GM18505 (cell line): ENCODE measurements around the gene INTS7.
"Not testable (repeated sequence)": the region's sequence is repeated elsewhere in the genome, so short reads cannot be mapped to it uniquely, and the experiment has no call there.

Experiments
- ATAC-seq: cut with Tn5 transposase; IDR thresholded peaks from one replicate; pipeline ENCODE4 v1.9.1; 2021; ENCODE audit not compliant: unreplicated experiment
- POLR2A ChIP-seq: IDR thresholded peaks from 4 replicates; pipeline ENCODE4 v1.6.1; 2011; ENCODE audit warnings: borderline replicate concordance; ENCODE audit not compliant: insufficient read depth, insufficient read length; ENCODE audit errors: extremely low read depth

INTS7 gene

DNA sequence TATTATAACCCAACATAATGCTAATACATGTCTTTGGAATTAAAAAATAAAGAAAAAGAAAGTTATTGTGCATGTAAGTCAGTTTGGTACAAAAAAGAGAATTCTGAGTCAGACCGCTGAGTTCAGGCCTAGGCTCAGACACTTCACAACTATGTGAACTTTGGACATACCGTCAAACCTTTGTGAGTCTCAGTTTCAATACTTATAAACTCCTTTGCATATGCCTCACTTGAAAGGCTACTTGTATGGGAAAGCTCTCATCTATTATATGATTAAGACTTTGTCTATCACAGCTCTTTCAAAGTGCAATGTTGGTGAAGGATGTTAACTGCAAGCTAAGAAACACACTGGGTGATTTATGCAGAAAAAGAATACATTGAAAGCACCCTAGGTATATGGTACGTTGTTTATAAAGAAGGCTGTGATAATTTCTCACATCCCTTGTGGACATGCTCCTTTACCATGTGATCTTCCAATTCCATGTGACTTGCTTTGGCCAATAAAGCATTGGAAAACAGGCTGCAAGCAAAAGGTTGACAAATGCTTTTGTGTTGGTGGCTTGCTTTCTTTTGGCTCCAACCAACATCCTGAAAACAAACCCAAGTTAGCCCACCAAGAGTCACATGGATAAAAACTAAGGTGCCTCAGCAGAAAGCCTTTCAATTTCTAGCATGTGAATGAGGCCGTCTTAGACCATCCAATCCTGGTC, 49.6 kb downstream of the INTS7 start:
- no peak for TF ChIP-seq POLR2A
- peak; percentile 82 for ATAC-seq

DNA sequence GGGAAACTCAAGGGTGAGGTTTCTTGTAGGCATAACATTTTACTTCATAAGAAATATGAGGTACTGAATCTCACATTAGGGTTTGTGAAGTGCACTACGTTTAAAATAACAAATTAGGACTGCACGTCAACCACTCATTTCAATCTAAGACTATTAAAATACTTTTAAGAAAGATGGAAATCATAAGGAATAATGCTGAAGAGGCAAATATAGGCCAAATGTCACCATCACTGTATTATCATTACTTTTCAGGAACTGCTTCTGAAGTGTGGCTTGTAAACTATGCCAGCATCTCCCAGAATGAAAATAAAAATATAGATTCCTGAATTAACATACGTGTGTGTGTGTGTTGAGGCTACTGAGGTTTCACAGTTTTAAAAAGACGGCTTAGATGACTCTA, 56.8 kb downstream of the INTS7 start:
- no peak for ATAC-seq
- no peak for TF ChIP-seq POLR2A

DNA sequence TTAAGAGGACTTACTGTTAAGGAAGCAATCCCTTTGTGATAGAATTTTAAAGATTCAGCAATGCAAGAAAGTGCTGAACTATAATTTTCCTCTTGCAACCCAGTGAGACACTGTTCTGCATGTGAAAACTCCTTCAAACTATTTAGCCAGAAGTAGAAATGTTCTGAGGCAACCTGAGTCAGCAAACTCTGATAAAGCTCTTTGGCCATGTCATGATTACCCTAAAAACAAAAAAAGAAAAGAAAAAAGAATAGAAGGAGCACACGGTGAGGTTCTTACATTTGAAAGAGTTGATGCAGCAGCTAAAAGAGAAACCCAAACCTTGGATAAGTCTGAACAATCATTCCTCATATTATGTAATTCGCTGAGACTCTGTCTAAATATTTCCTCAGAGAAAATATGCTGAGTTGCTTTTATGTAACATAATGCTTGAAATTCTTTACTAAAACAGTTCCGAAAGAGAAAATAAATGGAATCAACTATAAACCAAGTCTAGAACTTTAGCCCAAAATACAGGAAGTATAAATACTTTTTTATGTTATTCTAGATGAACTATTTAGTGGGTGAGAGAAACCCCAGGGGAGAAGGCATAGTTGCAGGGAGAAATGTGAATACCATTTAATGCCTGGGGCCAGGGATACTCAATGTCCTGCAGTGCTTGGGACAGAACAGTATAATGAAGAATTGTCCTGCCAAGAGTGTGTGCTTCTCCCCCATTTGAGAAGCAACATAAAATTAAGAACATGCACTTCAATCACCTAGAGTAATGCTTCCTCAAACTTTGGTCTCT, 60.0 kb downstream of the INTS7 start:
- ATAC-seq, result no peak
- TF ChIP-seq POLR2A, result no peak

DNA sequence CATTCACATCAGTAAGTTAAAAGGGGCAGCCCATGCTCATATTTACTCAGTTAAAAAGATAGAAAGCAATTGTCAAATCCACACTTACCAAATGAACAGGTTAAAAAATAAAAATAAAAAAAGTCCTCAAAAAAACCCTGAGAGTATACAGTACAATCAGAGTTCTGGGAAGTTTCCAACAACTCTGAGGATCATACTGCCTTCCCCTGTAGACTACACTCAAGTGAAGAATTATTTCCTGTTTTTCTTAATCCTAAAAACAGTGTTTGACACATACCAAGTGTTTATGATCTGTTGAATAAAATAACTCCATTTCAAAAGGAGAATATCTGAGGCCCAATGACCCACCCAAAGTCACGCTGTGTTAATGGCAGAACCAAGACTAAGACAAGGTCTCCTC, 61.8 kb downstream of the INTS7 start:
- TF ChIP-seq POLR2A, result no peak
- ATAC-seq, result no peak

DNA sequence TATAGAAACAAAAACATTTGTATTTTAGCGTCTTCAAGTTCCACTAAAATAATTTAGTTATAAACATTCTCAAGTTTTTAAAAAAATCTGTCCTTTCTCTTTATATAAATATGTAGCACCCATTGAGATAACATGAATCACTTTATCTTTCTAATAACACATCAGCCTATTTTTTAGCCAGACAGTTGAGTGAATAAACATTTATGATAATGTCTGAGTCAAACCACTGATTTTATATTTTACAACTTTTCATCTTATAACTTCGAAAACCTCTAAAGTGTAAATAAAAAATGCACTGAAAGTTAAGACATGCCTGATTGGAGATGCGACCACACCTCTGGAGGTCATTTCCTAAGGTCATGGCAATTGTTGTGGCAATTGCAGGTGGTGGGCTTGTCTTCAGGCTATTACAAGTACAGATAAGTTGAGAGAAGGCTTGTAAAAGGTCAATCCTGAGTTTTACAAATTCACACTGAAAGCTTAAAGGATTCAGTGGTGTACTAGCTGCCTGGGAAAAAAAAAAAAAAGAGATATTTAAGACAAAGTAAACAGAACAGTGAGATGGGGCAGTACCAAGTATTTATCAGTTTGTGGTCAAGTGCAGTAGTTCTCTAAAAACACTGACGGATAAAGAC, 67.0 kb downstream of the INTS7 start:
- no peak for ATAC-seq
- TF ChIP-seq POLR2A, result no peak

DNA sequence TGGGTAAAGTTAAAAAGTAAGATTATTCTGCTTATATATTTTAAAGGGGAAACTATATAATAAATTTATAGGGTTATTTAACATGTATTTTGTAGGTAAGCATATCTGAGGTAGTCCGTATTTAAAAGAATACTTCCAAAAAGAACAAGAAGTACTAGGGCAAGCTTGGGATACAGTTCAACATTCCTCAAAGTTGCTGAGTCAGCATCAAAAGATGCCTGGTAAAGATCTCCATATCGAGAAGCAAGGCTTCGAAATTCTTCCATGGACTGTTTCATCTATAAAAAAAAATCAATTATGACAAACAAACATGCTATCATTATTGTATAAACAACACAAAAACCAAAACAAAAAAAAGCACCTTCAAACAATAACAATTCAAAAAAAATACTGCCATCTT, 67.7 kb downstream of the INTS7 start:
- no peak for TF ChIP-seq POLR2A
- no peak for ATAC-seq

DNA sequence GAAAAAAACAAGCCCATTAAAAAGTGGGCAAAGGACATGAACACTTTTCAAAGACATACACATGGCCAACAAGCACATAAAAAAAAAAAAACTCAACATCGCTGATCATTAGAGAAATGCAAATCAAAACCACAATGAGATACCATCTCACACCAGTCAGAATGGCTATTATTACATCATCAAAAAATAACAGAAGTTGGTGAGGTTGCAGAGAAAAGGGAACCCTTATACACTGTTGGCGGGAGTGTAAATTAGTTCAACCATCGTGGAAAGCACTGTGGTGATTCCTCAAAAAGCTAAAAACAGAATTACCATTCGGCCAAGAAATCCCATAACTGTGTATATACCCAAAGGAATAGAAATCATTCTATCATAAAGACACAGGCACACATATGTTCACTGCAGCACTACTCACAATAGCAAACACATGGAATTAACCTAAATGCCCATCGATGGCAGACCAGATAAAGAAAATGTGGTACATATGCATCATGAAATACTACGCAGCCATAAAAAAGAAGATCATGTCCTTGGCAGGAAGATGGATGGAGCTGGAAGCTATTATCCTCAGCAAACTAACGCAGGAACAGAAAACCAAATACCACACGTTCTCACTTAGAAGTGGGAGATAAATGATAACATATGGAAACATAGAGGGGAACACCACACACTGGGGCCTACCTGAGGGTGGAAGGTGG, 70.1 kb downstream of the INTS7 start:
- no peak for TF ChIP-seq POLR2A
- no peak for ATAC-seq

DNA sequence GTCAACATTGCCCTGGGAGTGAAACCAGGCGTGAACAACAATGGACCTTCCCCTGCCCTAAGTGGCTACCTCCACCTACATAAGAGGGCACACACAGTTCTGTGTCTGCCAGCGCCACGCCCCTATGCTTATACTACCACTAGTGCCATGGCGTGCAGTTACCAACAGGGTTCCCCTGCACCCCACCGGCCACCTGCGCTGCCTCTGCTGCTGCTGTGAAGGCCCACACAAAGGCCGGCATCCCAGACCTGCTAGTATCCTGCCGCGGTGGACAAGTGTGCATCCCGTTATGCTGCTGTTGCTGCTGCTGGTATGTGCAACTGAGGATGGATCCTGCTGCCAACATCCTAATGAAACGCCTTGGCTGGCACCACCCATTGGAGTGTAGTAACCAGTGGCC, 75.7 kb downstream of the INTS7 start:
- ATAC-seq, result no peak
- no peak for TF ChIP-seq POLR2A

DNA sequence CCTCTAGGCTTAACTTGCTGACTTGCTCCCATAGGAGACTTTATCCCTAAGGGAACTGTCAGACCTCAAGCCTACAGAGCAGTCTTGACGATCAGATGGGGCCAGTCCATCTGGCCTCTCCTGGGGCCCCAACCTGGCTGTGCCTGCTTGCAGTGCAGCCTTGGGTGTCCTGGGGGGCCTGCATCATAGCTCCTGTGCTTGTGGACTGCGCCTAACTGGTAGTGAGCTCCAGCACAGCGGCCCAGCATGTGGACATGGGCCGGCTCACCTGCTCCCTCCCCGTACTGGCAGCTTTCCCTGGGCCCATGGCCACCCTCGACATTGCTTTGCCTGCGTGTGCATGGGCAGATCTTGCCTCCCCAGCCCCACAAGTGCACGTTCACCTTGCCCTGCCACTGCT, 76.1 kb downstream of the INTS7 start:
- no peak for ATAC-seq
- TF ChIP-seq POLR2A, result no peak

DNA sequence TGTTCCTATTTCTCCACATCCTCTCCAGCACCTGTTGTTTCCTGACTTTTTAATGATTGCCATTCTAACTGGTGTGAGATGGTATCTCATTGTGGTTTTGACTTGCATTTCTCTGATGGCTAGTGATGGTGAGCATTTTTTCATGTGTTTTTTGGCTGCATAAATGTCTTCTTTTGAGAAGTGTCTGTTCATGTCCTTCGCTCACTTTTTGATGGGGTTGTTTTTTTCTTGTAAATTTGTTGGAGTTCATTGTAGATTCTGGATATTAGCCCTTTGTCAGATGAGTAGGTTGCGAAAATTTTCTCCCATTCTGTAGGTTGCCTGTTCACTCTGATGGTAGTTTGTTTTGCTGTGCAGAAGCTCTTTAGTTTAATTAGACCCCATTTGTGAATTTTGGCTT, 81.3 kb downstream of the INTS7 start:
- ATAC-seq, result not testable (repeated sequence)

DNA sequence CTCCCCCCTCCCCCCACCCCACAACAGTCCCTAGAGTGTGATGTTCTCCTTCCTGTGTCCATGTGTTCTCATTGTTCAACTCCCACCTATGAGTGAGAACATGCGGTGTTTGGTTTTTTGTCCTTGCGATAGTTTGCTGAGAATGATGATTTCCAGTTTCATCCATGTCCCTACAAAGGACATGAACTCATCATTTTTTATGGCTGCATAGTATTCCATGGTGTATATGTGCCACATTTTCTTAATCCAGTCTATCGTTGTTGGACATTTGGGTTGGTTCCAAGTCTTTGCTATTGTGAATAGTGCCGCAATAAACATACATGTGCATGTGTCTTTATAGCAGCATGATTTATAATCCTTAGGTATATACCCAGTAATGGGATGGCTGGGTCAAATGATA, 81.8 kb downstream of the INTS7 start:
- not testable (repeated sequence) for ATAC-seq

DNA sequence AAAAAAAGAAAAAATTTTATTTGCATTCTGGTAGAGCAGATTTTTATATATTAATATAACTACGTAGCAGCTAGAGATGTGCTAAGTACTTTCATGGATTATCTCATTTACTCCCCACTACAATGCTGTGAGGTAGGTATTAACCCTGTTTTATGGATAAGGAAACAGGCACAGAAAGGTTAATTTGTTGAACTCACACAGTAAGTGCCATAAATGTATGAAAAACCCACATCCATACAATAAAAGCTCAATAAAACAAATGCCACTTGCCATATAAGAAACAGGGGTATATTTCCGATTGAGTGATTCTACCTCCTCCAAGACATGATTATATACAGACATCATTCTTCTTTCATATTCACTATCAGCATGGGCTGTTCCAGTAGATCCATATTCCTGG, 83.1 kb downstream of the INTS7 start:
- TF ChIP-seq POLR2A, result no peak
- no peak for ATAC-seq

DNA sequence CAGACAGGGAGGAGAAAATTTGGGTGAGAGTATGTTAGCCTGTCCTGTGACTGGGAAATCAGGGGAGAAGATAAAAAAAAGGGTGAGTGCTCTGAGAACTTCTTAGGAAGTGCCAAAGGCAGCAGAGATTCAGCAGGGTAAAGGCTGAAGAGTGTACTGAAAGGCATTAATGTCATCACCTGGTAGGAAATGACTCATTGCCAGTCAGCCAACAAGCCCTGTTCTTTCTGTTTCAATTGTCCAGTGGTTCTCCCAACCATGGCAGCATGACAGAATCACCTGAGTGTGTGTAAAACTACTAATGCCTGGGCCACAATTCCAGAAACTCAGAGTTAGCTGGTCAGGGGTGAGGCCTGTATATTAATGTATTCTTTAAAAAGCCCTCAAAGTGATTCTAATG, 83.5 kb downstream of the INTS7 start:
- ATAC-seq, result peak; percentile 71
- TF ChIP-seq POLR2A, result no peak

DNA sequence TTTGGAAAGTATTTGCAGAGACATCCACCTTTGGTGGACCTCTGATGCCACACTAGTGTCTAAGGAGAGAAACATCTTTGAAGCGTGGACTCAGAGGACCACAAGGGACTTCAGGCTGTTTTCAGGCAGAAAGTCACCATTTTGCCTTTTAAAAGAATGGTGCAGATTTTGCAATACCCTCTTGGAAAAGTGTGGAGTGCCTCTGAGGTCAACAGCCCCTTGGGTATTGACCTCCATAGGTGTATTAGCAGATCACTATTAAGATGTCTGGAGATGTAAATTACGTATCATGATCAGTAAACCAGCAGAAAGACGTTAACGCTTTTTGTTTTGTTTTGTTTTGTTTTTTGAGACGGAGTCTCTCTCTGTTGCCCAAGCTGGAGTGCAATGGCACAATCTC, 87.0 kb downstream of the INTS7 start:
- no peak for ATAC-seq
- TF ChIP-seq POLR2A, result no peak
